Stimulated activated naive CD4-positive, alpha-beta T cell (primary cell): ENCODE results near the gene SLC36A3.
"Not testable (repeated sequence)": the region's sequence is repeated elsewhere in the genome, so short reads cannot be mapped to it uniquely, and the experiment has no call there.

Experiments used
- DNase-seq, 6 experiments: peaks; one replicate each; lab custom pipeline; 2025; lab: John Stamatoyannopoulos, UW

The SLC36A3 gene

DNA sequence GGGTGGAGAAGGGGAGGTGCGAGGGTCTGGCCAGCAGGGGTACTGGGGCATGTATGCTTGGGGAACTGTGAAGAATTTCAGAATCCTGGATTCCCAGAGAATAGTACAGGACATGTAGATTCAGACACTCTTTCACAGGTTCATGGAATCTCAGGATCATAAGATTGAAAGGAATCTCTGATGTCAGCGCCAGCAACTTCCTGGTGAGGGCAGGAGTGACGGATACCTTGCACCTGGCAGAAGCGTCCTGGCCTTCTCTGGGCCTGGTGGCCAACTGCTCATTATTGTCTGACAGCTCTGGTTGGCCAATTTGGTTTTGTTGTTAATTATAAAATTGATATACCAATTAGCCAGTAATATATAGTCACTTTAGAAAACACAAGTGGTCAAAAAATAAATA lies 43.6 kb downstream of the SLC36A3 start:
- no peak for DNase-seq

DNA sequence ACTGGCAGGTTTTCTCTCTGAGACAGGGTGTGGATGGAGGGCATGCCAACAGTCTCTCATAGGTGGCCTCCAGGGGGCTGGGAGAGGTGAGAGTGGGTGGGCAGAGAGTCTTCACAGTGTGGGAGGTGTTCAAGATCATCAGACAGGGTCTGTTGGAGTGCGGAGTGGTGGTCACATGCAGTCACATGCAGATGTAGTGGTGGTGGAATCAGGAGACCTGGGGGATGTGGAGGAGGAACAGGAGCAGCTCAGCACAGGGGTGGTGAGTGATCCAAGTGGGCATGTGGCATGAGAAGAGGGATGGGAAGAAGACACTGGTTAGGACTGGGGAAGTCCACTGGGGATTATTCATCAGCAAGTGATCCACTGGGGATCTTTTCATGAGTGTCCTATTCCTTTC lies 44.8 kb downstream of the SLC36A3 start:
- no peak for DNase-seq

DNA sequence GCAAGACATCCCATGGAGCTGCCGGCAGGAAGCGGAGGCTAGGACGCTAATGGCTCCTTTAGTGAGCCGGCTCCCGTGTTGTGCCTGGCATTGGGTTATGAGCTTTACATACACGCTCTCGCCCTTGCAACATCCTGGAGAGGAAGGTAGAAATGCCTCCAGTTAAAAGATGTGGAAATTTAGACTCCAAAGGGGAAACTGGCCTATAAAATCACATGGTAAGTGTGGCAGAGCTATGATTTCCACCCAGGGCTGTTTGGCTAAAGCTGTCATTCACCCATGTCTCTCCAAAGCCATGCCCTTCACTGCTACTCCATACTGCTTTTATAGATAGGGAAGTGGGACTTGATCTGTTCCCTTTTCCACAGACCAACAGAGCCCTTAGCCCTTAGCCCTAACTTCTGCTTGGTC lies 45.4 kb downstream of the SLC36A3 start:
- DNase-seq: no peak

DNA sequence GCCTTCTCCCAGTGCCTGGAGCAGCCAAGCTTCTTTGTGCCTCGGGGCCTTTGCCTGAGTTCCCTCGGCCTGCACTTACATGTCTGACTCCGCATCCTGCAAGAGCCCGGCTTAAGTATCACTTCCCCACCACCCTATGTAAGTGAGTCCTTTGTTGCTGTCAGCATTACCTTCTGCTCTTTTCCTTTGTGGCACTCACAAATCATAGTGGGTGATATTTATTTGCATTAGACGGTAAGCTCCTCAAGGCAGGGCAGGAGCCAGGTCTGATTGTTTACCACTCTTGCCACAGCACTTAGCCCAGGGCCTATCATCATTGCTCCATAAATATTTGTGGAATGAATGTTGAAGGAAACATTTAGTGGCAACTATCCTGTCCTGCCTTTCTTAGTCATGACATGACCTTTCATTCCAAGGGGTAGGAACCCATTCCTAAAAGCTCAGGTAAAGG lies 45.8 kb downstream of the SLC36A3 start:
- DNase-seq: no peak

DNA sequence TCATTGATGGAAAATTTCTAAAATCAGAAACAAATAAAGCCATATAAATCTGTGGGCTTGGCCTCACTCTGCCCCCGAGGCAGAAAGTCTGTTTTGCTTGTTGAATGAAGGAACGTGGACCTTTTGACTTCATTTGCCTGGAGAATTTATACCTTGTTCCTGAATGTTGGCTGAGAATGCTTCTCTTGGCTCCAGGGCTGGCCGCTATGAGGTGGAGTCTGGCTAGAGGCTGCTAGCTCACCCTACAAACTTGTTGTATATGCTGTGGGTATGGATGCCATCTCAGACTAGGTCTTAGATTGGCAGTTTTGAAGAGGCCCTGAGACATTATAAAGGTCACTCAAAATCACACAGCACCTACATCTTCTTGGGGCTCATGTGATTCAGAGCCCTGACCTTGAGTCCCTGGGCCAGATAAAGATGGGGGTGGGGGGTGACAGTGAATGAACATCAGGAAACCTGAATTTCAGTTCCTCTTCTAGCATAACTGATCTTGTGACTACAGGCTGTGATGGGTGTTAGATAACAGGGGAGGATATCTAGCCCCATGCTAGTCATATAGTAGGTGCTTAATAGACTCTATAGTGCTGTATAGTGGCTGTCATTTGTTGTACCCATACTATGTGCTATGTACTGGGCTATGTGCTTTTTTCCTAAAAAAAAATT lies 47.8 kb downstream of the SLC36A3 start:
- DNase-seq: no peak

DNA sequence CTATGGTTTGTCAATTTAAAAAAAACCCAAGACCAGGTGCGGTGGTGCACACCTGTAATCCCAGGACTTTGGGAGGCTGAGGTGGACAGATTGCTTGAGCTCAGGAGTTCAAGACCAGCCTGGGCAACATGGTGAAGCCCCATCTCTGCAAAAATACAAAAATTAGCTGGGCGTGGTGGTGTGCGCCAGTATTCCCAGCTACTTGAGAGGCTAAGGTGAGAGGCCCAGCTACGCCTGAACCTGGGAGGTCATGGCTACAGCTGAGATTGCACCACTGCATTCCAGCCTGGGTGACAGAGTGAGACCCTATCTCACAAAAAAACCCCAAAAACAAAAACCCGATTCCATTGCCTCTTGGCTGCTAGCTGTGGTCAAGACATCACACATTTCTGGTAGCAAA lies 48.6 kb downstream of the SLC36A3 start:
- DNase-seq: not testable (repeated sequence)

DNA sequence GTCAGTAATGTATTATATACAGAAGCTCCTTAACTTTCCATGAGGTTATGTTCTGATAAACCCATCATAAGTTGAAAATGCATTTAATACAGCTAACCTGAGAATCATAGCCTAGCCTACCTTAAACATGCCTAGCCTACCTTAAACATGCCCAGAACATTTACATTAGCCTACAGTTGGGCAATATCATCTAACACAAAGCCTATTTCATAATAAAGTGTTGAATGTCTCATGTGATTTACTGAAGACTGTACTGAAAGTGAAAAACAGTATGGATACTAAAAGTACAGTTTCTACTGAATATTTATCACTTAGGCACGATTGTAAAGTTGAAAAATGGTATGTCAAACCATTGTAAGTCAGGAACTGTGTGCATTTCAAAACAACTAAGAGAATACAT lies 49.0 kb downstream of the SLC36A3 start:
- no peak for DNase-seq

DNA sequence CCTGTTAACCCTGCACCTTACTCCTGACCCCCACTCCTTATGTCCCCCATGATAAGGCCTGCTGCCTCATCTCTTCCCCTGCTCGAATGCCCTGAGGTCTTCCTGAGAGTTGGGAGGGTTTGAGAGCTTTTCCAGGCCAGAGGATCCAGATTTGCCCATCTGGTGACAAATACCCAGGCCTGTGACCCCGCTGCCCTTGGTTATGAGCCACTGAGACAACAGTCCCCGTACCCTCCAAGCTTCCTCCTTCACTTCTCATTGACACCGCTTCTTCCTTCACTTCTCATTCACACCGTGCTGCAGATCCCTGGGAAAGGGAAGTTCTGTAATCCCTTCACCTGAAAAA lies 50.0 kb downstream of the SLC36A3 start:
- no peak for DNase-seq

DNA sequence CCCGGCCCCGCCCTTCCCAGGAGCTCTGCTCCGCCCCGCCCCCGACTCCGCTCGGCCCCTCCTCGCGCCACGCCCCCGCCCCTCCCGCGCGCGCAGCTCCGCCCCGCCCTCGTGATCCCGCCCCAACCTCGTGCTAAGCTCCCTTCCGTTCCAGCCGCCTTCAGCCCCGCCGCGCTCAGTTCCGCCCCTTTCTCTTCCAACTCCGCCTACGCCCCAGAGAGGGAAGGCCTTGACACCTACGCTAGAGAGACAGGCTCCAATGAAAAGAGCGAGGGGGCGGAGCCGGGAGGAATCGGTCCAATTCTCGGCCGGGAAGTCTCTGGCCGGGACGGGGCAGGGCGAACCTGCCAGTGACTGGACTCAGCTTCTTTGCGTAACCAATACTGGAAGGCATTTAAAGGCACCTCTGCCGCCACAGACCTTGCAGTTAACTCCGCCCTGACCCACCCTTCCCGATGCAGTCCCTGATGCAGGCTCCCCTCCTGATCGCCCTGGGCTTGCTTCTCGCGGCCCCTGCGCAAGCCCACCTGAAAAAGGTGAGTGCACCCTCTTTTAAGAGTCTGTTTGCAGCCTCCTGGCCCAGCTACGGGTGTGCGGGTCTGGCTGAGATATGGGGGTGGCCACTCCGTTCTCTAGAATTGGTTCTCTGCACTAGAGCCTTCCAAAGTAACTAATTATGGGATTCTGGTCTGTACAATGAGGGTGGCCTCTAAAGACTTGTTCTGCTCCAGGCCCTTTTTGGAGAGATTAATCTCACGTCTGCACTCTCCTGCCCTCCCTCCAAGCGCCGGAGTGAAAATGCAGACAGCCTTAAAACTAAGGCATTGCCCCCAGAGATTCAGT lies 50.6 kb downstream of the SLC36A3 start, which contains the start of gene GM2A:
GM2A (plus strand) TSS at position 424 of the 843 bp plus-strand sequence; CDS start at position 456, 32 bp downstream.
- peak; percentile 94 to 98 (median 96) for DNase-seq

DNA sequence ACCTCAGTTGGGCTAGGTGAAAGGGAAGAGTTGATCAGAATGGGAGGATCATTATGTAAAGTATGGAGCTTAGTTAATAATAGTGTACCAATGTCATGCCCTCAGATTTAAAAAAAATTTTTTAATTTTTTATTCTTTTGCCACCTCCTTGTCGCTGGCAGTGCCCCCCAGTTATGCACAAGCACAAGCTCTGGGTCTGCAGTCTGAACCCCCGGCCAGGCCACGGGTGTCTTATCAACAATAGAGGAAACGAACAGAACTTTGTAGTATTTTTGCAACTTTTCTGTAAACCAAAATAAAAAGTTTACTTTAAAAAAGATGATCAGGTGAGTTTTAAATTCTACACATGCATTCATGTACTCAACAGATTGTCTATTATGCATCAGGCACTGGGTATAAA lies 51.9 kb downstream of the SLC36A3 start:
- no peak for DNase-seq

DNA sequence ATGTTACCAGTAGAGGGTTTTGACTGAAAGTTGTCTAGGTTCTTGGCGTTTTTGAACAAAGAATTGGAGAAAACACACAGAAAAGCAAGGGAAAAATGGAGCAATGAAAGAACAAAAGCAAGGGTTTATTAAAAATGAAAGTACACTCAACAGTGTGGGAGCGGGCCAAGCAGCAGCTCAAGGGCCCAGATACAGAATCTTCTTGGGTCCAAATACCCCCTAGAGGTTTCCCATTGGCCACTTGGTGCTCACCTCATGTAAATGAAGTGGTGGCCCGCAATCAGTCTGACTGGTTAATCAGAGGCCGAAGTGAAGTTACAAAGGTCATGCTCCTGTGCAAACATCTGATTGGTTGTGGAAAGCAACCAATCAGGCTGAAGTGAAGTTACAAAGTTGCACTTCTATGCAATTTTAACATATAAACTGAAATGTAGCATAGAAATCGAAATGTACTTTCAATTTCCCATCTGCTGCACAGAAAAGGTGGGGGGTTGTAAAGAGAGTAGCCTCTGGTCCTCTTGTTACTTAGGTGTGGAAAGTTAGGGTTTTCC lies 52.5 kb downstream of the SLC36A3 start:
- no peak for DNase-seq

DNA sequence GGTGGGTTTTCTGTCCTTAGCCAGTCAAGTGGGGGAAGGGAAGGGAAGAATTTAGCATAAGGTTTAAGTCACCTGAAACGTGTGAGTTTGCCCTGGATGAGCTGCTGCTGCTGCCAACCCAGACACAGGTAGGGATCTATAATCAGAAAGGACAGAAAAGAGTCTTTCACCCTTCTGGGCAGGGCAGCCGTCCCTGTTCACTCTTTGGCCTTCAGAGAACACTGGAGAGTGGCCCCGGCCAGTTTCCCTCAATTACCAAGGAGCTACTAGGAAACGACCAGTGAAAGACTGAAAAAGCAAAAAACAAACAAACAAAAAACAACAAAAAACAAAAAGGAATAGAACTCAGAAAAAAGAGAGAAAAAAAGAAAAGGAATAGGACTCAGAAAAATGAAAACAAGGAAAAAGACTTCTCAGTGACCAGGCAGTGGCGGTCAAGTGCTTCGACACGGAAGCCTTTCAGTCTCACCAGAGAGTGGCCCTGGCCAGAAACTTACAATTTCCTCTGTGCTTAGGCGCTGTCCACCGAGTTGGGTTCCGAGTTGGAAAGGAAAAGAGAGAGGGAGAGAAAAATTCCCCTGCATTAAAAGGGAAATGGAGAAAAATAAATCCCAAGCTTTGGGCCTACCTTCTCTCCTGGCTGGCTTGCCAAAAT lies 53.1 kb downstream of the SLC36A3 start:
- no peak for DNase-seq

DNA sequence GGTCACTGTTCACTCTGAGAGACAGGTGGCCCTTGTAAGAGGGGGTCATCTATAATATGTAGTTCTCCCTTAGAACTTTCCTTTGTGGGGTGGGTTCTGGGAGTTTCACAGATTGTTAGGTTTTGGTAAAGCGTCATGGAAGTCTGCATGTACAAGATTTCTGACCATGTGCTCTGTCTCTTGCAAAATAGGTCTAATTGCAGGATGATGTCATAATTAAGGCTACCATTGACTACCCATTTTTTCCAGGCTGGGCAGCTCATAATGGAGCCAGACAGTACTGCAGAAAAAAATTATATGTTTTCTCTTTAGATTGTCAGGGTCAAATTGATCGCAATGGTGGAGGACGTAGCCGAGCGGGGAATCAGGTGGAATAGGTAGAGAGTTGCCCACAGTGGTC lies 54.3 kb downstream of the SLC36A3 start:
- no peak for DNase-seq

DNA sequence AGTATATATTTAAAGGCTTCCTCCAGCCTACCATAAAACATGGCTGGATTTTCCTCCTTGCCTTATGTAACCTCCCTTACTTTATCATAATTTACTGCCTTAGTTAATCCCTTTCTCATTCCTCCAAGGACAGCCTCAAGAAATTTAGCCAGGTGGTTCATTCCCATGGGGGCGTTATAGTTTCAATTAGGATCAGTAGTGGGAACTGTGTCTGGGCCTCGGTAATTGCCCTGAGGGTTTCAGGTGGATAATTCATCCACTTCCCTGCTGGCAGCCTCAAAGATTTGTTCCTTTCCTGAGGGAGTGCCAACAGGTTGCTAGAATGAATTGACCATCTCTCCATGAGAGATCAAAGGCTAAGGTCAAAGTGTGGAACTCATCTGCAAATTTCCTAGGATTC lies 54.9 kb downstream of the SLC36A3 start:
- no peak for DNase-seq

DNA sequence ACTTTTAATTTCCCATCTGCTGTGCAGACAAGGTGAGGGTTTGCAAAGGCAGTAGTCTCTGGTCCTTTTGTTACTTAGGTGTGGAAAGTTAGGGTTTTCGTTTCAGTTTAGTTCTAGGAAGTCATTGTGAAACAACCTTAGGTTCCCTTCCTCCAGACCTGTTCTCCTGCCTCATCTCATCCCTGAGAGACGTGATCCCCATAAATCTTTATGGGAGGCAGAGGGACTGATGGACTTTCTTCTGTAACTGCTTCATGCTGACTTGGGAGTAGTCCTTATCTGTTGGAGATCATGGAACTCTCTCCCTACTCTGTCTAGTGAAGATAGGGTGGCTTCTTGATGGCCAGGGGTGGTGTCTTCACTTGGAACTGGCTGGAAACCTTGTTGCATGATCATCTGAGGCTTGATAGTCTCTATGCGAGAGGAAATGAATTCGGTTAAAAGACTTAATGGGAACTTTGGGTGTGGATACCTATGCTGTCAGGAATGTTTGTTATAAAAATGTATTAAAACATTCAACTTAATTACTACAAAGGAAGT lies 57.8 kb downstream of the SLC36A3 start:
- no peak for DNase-seq

DNA sequence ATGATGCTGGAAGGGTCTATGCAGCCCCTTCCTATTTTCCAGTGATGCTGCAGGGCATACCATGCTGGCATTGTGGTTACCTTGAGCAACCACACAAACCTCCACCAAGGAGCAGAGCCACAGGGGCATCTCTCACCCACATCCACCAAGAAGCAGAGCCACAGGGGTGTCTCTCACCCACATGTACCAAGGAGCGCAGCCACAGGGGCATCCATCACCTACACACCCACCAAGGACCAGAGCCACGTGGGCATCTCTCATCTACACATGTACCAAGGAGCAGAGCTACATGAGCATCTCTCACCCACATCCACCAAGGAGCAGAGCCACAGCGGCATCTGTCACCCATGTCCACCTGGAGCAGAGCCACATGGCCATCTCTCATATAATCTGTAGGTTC lies 59.4 kb downstream of the SLC36A3 start:
- DNase-seq: no peak

DNA sequence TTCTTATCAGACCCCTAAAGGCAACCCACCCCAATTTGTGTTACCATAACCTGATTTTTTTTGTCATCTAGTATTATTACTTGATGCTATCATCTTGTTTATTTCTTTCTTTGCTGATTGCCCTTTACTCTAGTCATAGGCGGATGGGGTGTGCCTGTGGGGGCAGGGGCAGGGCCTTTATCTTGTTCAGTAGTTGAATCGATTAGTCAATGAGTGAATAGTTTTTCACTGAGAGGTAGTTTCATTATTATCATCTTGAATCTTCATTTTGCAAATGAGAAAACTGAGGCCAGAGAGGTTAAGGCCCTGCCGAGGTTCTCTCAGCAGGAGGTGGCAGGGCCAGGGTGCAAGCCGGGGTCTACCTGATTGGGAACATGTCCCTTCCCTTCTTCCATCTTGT lies 60.0 kb downstream of the SLC36A3 start:
- DNase-seq: no peak

DNA sequence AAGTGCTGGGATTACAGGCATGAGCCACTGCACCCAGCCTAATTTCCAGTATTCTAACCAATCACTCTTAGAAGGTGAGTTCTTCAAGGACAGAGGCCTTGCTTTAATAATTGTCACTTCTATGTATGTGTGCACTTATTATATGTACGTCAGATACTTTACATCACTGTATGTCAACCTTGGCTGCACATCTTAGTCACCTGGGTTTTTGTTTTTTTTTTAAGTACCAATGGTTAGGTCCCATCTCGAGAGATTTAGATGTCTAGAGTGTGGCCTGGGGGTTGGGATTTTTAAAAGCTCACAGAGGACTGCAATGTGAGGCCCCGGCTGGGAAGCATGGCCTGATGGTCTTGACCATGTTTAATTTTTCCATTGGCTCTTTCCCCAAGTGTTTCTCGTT lies 60.4 kb downstream of the SLC36A3 start:
- no peak for DNase-seq

DNA sequence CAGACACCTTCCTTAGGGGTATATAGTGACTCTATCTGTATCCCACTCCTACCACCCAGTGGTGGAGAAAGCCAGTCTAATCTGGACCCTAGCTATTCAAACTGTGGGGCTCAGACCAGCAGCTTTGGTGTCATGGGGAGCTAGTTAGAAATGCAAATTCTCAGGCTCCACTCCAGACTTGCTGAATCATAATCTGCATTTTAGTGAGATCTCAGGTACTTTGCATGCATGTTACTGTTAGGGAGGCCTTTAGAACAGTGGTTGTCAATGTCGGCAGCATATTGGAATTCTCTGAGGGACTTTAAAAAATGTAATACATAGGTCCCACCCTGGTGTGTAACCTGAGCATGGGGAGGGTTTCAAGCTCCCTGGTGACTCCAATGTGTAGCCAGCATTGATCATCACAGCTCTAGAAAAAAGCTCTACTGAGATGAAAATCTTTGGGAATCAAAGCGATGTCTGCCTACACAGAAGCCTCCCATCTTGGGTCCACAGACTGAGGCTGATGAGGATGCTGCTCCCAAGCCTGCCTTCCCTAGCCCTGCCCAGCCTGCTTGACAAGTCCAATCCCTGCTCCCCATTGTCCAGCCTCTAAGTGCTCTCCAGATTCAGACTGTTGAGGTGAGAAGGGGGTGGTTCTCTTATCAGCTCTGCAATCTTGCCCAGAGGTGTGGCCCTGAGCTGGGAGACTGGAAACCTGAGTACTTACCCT lies 62.5 kb downstream of the SLC36A3 start:
- no peak for DNase-seq

DNA sequence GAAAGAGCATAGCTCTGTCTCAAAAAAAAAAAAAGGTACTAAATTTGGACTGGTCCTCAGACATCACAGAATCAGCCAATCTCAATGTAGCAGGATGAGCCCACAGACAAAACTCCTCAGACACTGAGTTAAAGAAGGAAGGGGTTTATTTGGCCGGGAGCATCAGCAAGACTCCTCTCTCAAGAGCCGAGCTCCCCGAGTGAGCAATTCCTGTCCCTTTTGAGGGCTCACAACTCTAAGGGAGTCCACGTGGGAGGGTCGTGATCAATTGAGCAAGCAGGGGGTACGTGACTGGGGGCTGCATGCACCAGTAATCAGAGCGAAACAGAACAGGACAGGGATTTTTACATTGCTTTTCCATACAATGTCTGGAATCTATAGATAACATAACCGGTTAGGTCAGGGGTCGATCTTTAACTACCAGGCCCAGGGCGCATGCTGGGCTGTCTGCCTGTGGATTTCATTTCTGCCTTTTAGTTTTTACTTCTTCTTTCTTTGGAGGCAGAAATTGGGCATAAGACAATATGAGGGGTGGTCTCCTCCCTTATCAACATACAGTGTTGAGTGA lies 63.2 kb downstream of the SLC36A3 start:
- not testable (repeated sequence) for DNase-seq

DNA sequence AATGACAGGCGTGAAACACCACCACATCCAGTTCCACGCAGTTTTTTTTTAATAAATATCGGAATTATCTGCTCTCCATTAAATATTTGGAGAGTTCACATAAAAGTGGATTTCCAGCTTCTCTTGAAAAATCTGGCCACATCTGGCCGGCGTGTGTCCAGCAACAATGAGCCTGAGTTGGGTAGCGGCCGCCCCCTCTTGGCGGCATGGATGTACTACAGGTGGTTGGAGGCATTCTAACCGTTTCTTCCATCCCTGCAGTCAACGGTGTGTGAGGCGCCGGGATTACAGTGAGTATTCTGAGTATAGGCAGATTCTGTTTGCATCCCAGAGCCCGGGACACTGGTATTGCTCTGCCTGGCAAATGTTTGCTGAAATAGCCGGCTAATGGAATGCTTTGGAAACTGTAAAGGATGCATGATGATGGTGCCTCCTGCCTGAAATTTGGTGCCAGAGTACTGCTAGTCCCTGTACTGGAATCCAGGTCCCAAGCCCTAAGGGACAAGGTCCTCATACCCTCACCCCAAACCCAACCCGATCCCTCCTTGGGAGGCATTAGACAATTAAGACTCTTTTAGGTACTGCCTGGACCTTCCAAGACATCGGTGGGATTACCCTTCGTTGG lies 64.2 kb downstream of the SLC36A3 start:
- DNase-seq: peak in 5 of 6 experiments; percentile 15 to 59 (median 44)
